Limb (tissue), 2 donors: Measurements from ENCODE around the gene HTRA1.

Experiments used
- DNase-seq, 2 donors: peaks; one replicate each; pipeline ENCODE4 v3.0.0-alpha.2; 2016; ENCODE audit errors: extremely low spot score in 2 of 2

HTRA1 gene

GRCh38 chr10:122461367-122461728, at the start of gene HTRA1:
Gene HTRA1, plus strand, starts transcription at chr10:122461553. Its CDS starts 100 bp downstream, at chr10:122461653.
- DNase-seq = peak in 1 of 2 donors; percentile 78

- no peak for DNase-seq
Measured at GRCh38 chr10:122413327-122413726, 48.0 kb upstream of the HTRA1 start.

GRCh38 chr10:122417667-122418066, 43.7 kb upstream of the HTRA1 start:
- no peak for DNase-seq

GRCh38 chr10:122419016-122419415, 42.3 kb upstream of the HTRA1 start:
- DNase-seq = no peak

- DNase-seq = peak; percentile 27 to 39
Measured at GRCh38 chr10:122419876-122420623, 41.3 kb upstream of the HTRA1 start.

- DNase-seq = no peak
Measured at GRCh38 chr10:122420624-122421007, 40.7 kb upstream of the HTRA1 start.

GRCh38 chr10:122421054-122421625, 40.2 kb upstream of the HTRA1 start:
- DNase-seq = no peak

GRCh38 chr10:122421742-122422141, 39.6 kb upstream of the HTRA1 start:
- DNase-seq = no peak

- no peak for DNase-seq
Measured at GRCh38 chr10:122422266-122422989, 38.9 kb upstream of the HTRA1 start.

GRCh38 chr10:122424059-122424458, 37.3 kb upstream of the HTRA1 start:
- no peak for DNase-seq

- no peak for DNase-seq
Measured at GRCh38 chr10:122426829-122427228, 34.5 kb upstream of the HTRA1 start.

- DNase-seq = no peak
Measured at GRCh38 chr10:122427280-122427679, 34.1 kb upstream of the HTRA1 start.

GRCh38 chr10:122435212-122435827, 26.0 kb upstream of the HTRA1 start:
- DNase-seq = peak in 1 of 2 donors; percentile 81

GRCh38 chr10:122441961-122442360, 19.4 kb upstream of the HTRA1 start:
- no peak for DNase-seq

GRCh38 chr10:122445469-122445868, 15.9 kb upstream of the HTRA1 start:
- no peak for DNase-seq

GRCh38 chr10:122445904-122446303, 15.4 kb upstream of the HTRA1 start:
- no peak for DNase-seq

GRCh38 chr10:122446668-122447423, 14.5 kb upstream of the HTRA1 start:
- DNase-seq = no peak

- DNase-seq = no peak
Measured at GRCh38 chr10:122448600-122448999, 12.8 kb upstream of the HTRA1 start.

GRCh38 chr10:122449153-122449552, 12.2 kb upstream of the HTRA1 start:
- DNase-seq = no peak

GRCh38 chr10:122450353-122450990, 10.9 kb upstream of the HTRA1 start:
- no peak for DNase-seq

GRCh38 chr10:122454071-122454470, 7.3 kb upstream of the HTRA1 start:
- DNase-seq = no peak
